ENCODE measurements around the gene SMYD3.

GRCh38 chr1:246210756-246211155 is 296.3 kb downstream of the SMYD3 start:
- TF ChIP-seq POLR2A (IDR thresholded peaks at IDR 0.05), result no peak
- TF ChIP-seq, protein P1, sequence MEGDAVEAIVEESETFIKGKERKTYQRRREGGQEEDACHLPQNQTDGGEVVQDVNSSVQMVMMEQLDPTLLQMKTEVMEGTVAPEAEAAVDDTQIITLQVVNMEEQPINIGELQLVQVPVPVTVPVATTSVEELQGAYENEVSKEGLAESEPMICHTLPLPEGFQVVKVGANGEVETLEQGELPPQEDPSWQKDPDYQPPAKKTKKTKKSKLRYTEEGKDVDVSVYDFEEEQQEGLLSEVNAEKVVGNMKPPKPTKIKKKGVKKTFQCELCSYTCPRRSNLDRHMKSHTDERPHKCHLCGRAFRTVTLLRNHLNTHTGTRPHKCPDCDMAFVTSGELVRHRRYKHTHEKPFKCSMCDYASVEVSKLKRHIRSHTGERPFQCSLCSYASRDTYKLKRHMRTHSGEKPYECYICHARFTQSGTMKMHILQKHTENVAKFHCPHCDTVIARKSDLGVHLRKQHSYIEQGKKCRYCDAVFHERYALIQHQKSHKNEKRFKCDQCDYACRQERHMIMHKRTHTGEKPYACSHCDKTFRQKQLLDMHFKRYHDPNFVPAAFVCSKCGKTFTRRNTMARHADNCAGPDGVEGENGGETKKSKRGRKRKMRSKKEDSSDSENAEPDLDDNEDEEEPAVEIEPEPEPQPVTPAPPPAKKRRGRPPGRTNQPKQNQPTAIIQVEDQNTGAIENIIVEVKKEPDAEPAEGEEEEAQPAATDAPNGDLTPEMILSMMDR (IDR thresholded peaks at IDR 0.05 in 8 of 11, conservative IDR thresholded peaks at IDR 0.05 in 3 of 11), result no peak

All from spleen (tissue), 7 donors.